Mesenteric fat pad (tissue), 1 donor: ENCODE data around the gene SLC4A11. TPM values are rescaled to one million over a fixed set of nuclear protein-coding genes. Genes with fewer than 3 reads are reported as not detected.
"Not testable (repeated sequence)": the region's sequence is repeated elsewhere in the genome, so short reads cannot be mapped to it uniquely, and the experiment has no call there.

ENCODE experiments used
- DNase-seq: peaks from one replicate; pipeline ENCODE4 v3.0.0-alpha.2; 2020; ENCODE audit warnings: low spot score
- total RNA-seq: library from RNA; stranded (reverse); fragmentation: NEBNext Ultra II Directional; extraction: Animal tissue kit (Norgen Biotek cat#: 25700); gene quantifications from one replicate; pipeline ENCODE4 v1.2.1, GENCODE V29; 2021
- donor health status: DM: yes; HTN: yes; CAD: no.

Gene SLC4A11
- total RNA-seq, 1 donor from 2014 or later = 1.2 TPM

- no peak for DNase-seq
Measured at GRCh38 chr20:3203315-3204123, 35.5 kb downstream of the SLC4A11 start.

- DNase-seq = no peak
Measured at GRCh38 chr20:3202965-3203314, 36.0 kb downstream of the SLC4A11 start.

GRCh38 chr20:3199976-3200755 is 38.8 kb downstream of the SLC4A11 start:
- DNase-seq = no peak

DNA sequence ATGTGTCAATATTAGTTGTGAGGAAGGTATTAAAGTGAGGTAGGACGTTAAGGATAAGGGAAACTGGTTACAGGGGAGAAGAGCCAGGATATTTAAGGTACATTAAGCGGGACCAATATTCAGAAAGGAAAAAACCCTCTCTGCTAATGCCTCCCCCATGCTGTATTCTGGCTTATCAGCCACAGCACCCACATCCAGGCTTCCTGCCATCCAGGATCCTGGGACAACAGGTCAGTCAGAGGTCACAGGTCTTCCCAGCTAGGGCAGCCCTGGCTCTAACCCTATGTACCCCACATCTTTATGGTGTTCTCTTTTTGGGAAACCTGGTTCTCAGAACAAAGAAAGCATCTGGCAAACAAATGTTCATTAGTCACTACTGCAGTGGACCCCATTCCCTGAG is 39.8 kb downstream of the SLC4A11 start:
- DNase-seq = no peak

DNA sequence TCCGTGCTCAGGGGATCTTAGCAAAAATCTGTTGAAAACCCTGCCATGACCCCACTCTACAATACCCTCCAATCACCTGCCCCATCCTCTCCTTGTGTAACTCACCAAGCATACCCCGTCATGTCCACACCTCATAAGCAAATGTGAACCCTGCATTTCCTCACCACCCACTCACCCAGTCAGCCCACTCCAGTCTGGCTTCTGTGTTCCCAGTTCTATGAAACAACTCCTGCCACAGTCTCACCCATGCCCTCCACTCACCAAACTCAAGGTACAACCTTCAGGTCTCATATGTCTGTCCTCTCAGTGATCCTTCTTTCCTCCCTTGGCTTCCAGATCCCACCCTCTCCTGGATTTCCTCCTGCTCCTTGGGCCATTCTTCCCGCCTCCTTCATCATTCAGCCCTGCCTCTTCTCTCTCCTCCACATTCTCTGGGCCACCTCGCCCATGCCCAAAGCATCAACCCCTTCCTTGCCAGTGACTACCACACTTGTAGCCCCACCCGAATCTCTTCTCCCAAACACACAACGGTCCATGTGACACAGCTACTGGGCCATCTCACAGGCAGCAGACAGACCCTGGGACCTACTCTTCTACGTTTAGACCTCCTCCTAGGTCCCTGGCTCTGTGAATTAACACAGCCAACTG is 43.3 kb downstream of the SLC4A11 start:
- DNase-seq = no peak

- DNase-seq = no peak
Measured at GRCh38 chr20:3194617-3195280, 44.2 kb downstream of the SLC4A11 start.

DNA sequence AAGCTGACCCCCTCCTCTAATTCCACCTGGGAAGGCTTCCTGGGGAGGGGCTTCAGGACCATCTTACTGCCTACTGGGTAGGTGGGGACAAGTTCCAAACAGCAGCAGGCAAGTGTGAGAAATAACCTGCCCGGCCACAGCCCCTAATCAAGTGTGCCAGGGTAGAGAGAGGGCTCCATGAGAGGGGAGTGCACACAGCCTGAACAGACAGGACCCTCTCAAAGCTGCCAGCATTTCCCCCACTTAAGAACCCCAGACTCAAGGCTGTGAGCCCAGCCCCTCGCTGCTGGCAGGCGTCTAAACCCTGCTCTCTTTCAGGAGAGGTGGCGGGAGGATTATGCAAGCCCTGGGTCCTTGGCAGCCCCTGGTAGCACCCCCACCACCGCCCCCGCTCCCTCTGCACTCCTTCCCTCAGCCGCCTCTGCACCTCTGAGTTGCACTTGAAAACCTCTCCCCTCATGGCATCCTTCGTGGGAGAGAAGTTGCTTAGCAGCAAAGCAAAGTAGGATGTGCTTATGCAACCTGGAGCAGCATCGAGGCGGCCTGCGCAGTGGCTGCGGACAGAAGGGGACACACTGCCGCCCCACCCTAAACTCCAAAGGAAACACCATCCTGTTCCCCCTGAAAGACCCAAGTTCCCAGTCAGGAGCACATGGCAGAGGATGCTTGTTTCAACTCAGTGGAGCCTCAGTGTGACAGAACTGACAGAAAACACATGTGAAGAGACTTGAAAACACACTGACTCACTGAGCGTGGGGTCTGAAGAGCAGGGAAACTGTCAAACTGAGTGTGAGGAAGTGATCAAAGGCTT is 45.0 kb downstream of the SLC4A11 start:
- DNase-seq = no peak

DNA sequence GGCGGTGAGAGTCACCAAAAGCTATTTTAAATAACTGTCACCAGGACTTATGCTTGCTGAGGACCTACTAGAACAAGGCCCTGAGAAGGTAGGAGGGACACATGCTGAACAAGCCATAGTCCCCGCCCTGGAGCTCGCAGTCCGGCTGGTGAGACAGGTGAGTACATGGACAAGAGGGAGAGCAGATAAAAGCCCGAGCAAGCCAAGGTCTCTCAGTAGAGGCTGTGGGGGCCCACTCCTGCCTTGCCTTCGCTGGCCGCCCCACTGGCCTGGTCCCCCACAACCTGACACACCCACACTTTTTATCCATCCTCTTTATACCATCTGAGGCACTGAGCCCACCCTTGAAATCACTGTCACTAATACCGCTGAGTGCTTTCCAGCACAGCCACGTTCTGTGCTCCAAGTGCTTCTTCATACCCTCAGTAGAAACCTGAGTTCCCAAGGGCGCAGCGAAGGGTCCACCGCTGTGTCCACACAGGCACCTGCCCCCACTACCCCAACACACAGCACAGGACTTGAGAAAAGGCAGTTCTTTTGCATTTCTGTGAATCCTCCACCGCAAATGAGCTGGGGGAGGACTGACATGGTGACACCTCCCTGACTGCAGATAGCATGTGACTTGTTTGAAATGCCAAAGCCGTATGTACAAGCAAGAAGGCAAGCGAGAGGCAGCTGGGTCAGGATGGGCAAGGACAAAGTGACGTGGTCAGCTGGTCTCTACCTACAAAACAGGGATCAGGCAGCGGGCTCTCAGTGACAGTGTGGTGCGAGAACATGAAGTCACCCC is 46.6 kb downstream of the SLC4A11 start:
- no peak for DNase-seq

- no peak for DNase-seq
Measured at GRCh38 chr20:3190681-3191111, 48.3 kb downstream of the SLC4A11 start.

GRCh38 chr20:3189561-3190131 is 49.3 kb downstream of the SLC4A11 start:
- DNase-seq = no peak

DNA sequence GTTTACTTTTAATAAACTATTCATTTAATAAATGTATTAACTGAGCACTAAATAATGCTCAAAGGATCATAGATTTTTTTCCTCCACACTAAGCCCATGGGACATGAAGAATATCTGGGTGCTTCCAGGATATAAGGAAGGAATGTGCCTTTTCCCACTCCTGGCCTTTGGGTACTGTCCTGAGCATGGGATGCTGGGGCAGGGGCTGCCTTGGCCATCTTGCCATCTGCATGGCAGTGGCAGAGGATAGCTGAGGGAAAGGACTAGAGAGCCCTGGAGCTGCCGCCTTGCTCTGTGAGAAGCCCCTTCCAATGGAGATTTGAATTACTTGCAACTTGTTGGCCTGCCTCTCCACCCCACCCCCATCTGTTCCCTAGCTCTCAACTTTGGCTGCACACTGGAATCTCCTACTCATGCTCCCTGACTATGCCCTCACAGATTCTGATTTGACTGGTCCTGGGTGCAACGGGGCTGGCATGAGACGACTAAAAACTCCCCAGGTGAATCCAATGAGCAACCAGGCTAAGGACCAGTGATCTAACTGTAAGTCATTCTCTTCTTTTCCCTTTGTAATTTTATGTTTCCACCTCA is 50.1 kb downstream of the SLC4A11 start:
- no peak for DNase-seq

- not testable (repeated sequence) for DNase-seq
Measured at GRCh38 chr20:3187861-3188260, 51.1 kb downstream of the SLC4A11 start.

GRCh38 chr20:3183896-3184612 is 54.9 kb downstream of the SLC4A11 start:
- no peak for DNase-seq

GRCh38 chr20:3182429-3182828 is 56.6 kb downstream of the SLC4A11 start:
- not testable (repeated sequence) for DNase-seq

DNA sequence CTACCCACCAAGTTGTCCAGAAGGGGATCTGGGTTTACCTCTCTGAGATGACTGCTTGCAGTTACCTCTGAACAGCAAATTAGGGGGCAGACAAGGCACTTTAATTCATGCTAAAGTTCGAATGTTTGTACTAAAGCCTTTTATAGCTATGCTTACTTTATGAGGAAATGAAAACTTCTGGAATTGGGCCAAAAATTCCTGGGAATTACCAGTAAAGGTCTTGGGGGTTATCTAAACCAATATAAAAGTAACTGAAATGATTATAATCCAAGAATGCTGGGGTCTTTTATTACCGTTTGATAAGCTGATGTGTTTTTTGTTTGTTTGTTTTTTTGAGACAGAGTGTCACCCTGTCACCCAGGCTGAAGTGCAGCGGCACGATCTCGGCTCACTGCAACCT is 57.7 kb downstream of the SLC4A11 start:
- no peak for DNase-seq

- DNase-seq = no peak
Measured at GRCh38 chr20:3180319-3180718, 58.7 kb downstream of the SLC4A11 start.

- no peak for DNase-seq
Measured at GRCh38 chr20:3177746-3178485, 61.1 kb downstream of the SLC4A11 start.
